GM10248 (cell line): ENCODE data around the gene ATG5.

Source experiments
- CTCF ChIA-PET: fragments of 300-600 bp; sonication (Branson Sonifier 250); formaldehyde crosslinking; extraction: SDS; loops from one replicate; lab custom pipeline; 2021; ENCODE audit warnings: antibody characterized with exemption; lab: Yijun Ruan, JAX
- POLR2A ChIA-PET: fragments of 350-650 bp; sonication (Branson Sonifier 250); formaldehyde crosslinking; extraction: SDS; loops from one replicate; lab custom pipeline; 2020; ENCODE audit warnings: antibody characterized with exemption; lab: Yijun Ruan, JAX
- DNase-seq: peaks from one replicate; pipeline ENCODE4 v3.0.0; 2012; ENCODE audit errors: extremely low spot score
- TF ChIP-seq, protein P1 (sequence below): IDR thresholded peaks from 2 replicates; pipeline ENCODE4 v1.5.1; 2012; ENCODE audit warnings: mild to moderate bottlenecking, low read depth; ENCODE audit errors: extremely low read depth, missing control alignments, control extremely low read depth

Gene ATG5

GRCh38 chr6:106223300-106223930, 102.1 kb downstream of the ATG5 start:
- ChIA-PET POLR2A (no interaction called here), CTCF (interaction anchor here (0.6 to 5.1 kb wide), 85 partner anchors 10 to 1135 kb away, joined by 3 to 45 read pairs (median 4); partner anchors contain the start of gene PRDM1)
- TF ChIP-seq, protein P1, sequence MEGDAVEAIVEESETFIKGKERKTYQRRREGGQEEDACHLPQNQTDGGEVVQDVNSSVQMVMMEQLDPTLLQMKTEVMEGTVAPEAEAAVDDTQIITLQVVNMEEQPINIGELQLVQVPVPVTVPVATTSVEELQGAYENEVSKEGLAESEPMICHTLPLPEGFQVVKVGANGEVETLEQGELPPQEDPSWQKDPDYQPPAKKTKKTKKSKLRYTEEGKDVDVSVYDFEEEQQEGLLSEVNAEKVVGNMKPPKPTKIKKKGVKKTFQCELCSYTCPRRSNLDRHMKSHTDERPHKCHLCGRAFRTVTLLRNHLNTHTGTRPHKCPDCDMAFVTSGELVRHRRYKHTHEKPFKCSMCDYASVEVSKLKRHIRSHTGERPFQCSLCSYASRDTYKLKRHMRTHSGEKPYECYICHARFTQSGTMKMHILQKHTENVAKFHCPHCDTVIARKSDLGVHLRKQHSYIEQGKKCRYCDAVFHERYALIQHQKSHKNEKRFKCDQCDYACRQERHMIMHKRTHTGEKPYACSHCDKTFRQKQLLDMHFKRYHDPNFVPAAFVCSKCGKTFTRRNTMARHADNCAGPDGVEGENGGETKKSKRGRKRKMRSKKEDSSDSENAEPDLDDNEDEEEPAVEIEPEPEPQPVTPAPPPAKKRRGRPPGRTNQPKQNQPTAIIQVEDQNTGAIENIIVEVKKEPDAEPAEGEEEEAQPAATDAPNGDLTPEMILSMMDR, result peak; percentile 59
- peak; percentile 30 for DNase-seq

DNA sequence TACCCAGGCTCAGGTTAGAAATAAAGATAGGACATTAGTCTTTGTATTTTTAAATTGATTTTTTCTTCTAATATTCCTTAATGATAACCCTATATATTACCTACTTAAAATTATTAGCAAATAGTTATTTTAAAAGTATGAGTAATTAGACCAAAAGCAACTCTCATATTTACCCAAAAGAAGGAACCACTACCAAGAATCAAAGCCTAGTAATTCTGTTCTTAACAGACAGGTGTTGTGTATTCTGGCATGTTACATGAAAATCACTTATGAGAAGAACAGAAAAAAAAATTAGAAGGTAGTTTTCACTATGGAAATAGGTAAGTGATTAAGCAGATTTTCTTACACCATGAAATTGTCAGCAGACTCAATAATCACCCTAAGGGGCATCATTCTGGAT, 105.1 kb downstream of the ATG5 start:
- TF ChIP-seq, protein P1, result no peak
- CTCF ChIA-PET, result interaction anchor here (1.0 to 5.1 kb wide), 5 partner anchors 10 to 789 kb away, joined by 3 to 43 read pairs (median 4); no protein-coding TSS in a partner anchor
- no peak for DNase-seq
- POLR2A ChIA-PET, result no interaction called here

- CTCF ChIA-PET, result interaction anchor here (0.7 to 2.4 kb wide), 5 partner anchors 10 to 733 kb away, joined by 3 to 5 read pairs (median 4); no protein-coding TSS in a partner anchor
- DNase-seq, result no peak
- TF ChIP-seq, protein P1, result no peak
- POLR2A ChIA-PET, result no interaction called here
These were observed 109.0 kb downstream of the ATG5 start for GRCh38 chr6:106216527-106216926.

DNA sequence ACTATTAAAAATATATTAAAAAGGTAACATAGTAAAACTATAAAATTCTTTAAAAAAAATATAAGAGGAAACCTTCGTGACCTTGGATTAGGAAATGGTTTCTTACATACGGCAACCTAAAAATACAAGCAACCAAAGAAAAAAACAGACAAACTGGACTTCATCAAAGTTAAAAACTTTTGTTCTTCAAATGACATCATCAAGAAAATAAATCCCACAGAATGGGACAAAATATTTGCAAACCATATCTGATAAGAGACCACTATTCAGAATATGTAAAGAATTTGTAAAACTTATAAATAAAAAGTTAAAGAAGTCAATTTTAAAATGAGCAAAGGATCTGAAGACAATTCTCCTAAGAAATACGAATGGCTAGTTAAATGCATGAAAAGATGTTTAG, 110.0 kb downstream of the ATG5 start:
- TF ChIP-seq, protein P1, result no peak
- ChIA-PET CTCF (interaction anchor here (1.6 to 5.8 kb wide), 4 partner anchors 9 to 25 kb away, joined by 5 to 41 read pairs (median 5); no protein-coding TSS in a partner anchor), POLR2A (no interaction called here)

GRCh38 chr6:106214531-106214930, 111.0 kb downstream of the ATG5 start:
- CTCF ChIA-PET, result interaction anchor here (1.6 to 5.8 kb wide), 4 partner anchors 10 to 24 kb away, joined by 5 to 41 read pairs (median 5); no protein-coding TSS in a partner anchor
- DNase-seq, result no peak
- TF ChIP-seq, protein P1, result no peak
- POLR2A ChIA-PET, result no interaction called here

More for the DNA sequence above, 110.0 kb downstream of the ATG5 start:
- DNase-seq, result no peak

DNA sequence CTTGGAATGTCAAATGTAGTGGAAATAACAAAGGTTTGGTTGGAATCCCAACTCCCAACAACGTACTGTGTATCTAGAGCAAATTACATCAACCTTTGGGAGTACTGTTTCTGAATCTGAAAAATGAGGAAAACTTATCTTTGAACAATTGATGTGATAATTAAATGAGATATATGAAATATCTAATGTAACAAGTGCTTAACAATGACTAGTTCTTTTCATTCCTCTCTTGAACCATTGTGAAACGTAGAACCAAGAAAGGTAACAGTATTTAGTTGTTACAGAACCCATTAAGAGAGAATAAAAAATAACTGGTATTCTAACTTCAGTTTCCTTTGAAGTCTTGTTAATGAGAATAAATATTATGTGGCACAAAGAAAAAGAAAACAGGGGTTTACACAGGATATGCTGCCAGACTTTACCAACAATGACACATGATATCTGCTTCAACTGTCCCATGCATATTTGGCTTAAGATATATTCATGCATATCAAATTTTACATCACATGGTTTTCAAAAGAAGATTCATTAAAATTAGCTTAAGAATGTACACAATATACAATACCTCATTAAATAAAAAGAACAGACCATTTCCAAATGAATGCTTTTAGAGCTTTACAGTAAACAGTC, 111.8 kb downstream of the ATG5 start:
- CTCF ChIA-PET, result interaction anchor here (1.6 to 5.8 kb wide), 3 partner anchors 8 to 15 kb away, joined by 5 to 41 read pairs (median 6); no protein-coding TSS in a partner anchor
- no peak for DNase-seq
- TF ChIP-seq, protein P1, result no peak
- POLR2A ChIA-PET, result no interaction called here
